NCI-H2029 (cell line): ENCODE data around the gene DPEP3.
"Not testable (repeated sequence)": the region's sequence is repeated elsewhere in the genome, so short reads cannot be mapped to it uniquely, and the experiment has no call there.

Experiments
- DNase-seq: peaks from one replicate; lab custom pipeline; 2025; lab: John Stamatoyannopoulos, UW

Gene DPEP3

GRCh38 chr16:67993207-67994039, 13.1 kb upstream of the DPEP3 start:
- DNase-seq: peak; percentile 13

- DNase-seq: no peak
Observed at GRCh38 chr16:67992661-67993206, 12.4 kb upstream of the DPEP3 start.

- DNase-seq: no peak
Observed at GRCh38 chr16:67990018-67990386, 9.7 kb upstream of the DPEP3 start.

GRCh38 chr16:67989322-67990017, 9.2 kb upstream of the DPEP3 start:
- no peak for DNase-seq

- DNase-seq: no peak
Observed at GRCh38 chr16:67988675-67989074, 8.4 kb upstream of the DPEP3 start.

- DNase-seq: no peak
Observed at GRCh38 chr16:67987460-67988160, 7.3 kb upstream of the DPEP3 start.

GRCh38 chr16:67986949-67987348, 6.7 kb upstream of the DPEP3 start:
- no peak for DNase-seq

GRCh38 chr16:67982011-67982696, 1.9 kb upstream of the DPEP3 start:
- DNase-seq: no peak

GRCh38 chr16:67977469-67978227, 2.7 kb downstream of the DPEP3 start:
- no peak for DNase-seq

- no peak for DNase-seq
Observed at GRCh38 chr16:67977005-67977404, 3.3 kb downstream of the DPEP3 start.

- no peak for DNase-seq
Observed at GRCh38 chr16:67976205-67976604, 4.1 kb downstream of the DPEP3 start.

GRCh38 chr16:67975321-67976105, 4.8 kb downstream of the DPEP3 start:
- no peak for DNase-seq

GRCh38 chr16:67972285-67972684, 8.0 kb downstream of the DPEP3 start:
- DNase-seq: not testable (repeated sequence)

GRCh38 chr16:67971111-67971510, 9.2 kb downstream of the DPEP3 start:
- DNase-seq: no peak

GRCh38 chr16:67969254-67970039, 10.9 kb downstream of the DPEP3 start:
- DNase-seq: no peak

- DNase-seq: peak; percentile 30
Observed at GRCh38 chr16:67968400-67969253, 11.7 kb downstream of the DPEP3 start, which contains the start of gene SLC12A4. Gene SLC12A4, minus strand, starts transcription at chr16:67968637. Its CDS starts 84 bp downstream, at chr16:67968553.

GRCh38 chr16:67967958-67968399, 12.3 kb downstream of the DPEP3 start:
- DNase-seq: no peak

- no peak for DNase-seq
Observed at GRCh38 chr16:67967183-67967957, 12.9 kb downstream of the DPEP3 start.
